HFFc6 (cell line): ENCODE measurements around the gene ABHD13. TPM values are rescaled to one million over a fixed set of nuclear protein-coding genes. Genes with fewer than 3 reads are reported as not detected.

Experiments used
- DNase-seq: peaks from one replicate; pipeline ENCODE4 v3.0.0-alpha.2; 2018
- H3K27ac Mint-ChIP-seq: 2 replicates; pipeline ENCODE4 v1.8.0; 2020; ENCODE audit warnings: mild to moderate bottlenecking, mixed read lengths
- H3K27me3 Mint-ChIP-seq: 2 replicates; pipeline ENCODE4 v1.8.0; 2021; ENCODE audit warnings: mild to moderate bottlenecking, moderate library complexity, mixed read lengths; ENCODE audit not compliant: insufficient read depth
- H3K36me3 Mint-ChIP-seq: 2 replicates; pipeline ENCODE4 v1.8.0; 2021; ENCODE audit warnings: low read depth, mixed read lengths
- H3K4me1 Mint-ChIP-seq: 2 replicates; pipeline ENCODE4 v1.8.0; 2020; ENCODE audit warnings: low read depth, mixed read lengths
- H3K4me3 Mint-ChIP-seq: 2 replicates; pipeline ENCODE4 v1.8.0; 2020; ENCODE audit warnings: mild to moderate bottlenecking, moderate library complexity, mixed read lengths
- H3K9me3 Mint-ChIP-seq: 2 replicates; pipeline ENCODE4 v1.8.0; 2020; ENCODE audit warnings: mild to moderate bottlenecking, mixed read lengths
- long read RNA-seq: library from polyadenylated mRNA; unstranded; transcript quantifications from one replicate; pipeline ENCODE4 v2.0.0, GENCODE V29; 2019
- total RNA-seq, 6 experiments: library from RNA; stranded (reverse); fragmentation: NEBNext Ultra II Directional; extraction: Animal tissue kit (Norgen Biotek cat#: 25700); gene quantifications; 2 replicates in 1 of 6; 3 replicates in 5 of 6; pipeline ENCODE4 v1.2.3, GENCODE V29; 2021
- TF ChIP-seq, protein P1 (sequence below): fragments of 200-600 bp; sonication (generic); IDR thresholded peaks from 2 replicates; pipeline ENCODE4 v1.5.0; 2021; ENCODE audit warnings: antibody characterized with exemption, mild to moderate bottlenecking

The ABHD13 gene
- total RNA-seq = 1 to 10 TPM; 5.0 to 6.6 (median 6.3) TPM
- long read RNA-seq, full-length matches to known transcripts = 6 of 9 reads
- long read RNA-seq, partial matches to known transcripts = 0 of 9 reads
- long read RNA-seq, other reads (novel, unspliced or antisense) = 3 of 9 reads

GRCh38 chr13:108218044-108218974, at the start of gene ABHD13:
TSS of gene ABHD13 (plus strand) at chr13:108218392. CDS start at chr13:108229219, 10,827 bp downstream.
- H3K36me3 Mint-ChIP-seq = no peaks in the 10 kb centered on the region
- peak; percentile 85 for DNase-seq
- H3K27me3 Mint-ChIP-seq = no peaks in the 10 kb centered on the region
- peak within 1 kb of the TSS; percentile 92 for H3K4me3 Mint-ChIP-seq
- TF ChIP-seq, protein P1, sequence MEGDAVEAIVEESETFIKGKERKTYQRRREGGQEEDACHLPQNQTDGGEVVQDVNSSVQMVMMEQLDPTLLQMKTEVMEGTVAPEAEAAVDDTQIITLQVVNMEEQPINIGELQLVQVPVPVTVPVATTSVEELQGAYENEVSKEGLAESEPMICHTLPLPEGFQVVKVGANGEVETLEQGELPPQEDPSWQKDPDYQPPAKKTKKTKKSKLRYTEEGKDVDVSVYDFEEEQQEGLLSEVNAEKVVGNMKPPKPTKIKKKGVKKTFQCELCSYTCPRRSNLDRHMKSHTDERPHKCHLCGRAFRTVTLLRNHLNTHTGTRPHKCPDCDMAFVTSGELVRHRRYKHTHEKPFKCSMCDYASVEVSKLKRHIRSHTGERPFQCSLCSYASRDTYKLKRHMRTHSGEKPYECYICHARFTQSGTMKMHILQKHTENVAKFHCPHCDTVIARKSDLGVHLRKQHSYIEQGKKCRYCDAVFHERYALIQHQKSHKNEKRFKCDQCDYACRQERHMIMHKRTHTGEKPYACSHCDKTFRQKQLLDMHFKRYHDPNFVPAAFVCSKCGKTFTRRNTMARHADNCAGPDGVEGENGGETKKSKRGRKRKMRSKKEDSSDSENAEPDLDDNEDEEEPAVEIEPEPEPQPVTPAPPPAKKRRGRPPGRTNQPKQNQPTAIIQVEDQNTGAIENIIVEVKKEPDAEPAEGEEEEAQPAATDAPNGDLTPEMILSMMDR = no peak
- H3K9me3 Mint-ChIP-seq = no peaks in the 10 kb centered on the region
- H3K4me1 Mint-ChIP-seq = peaks cover 46% of the 10 kb centered on the region
- H3K27ac Mint-ChIP-seq = peak within 1 kb of the TSS; percentile 95

- Mint-ChIP-seq H3K36me3 (no peaks in the 10 kb centered on the region), H3K27me3 (no peaks in the 10 kb centered on the region; the same call in 1 of the 2 replicates), H3K4me3 (no peak overlapping the region), H3K4me1 (no peaks in the 10 kb centered on the region), H3K9me3 (peaks cover 15% of the 10 kb centered on the region), H3K27ac (no peak overlapping the region)
- TF ChIP-seq, protein P1 = no peak
- DNase-seq = no peak
Measured at GRCh38 chr13:108168929-108169328, 49.3 kb upstream of the ABHD13 start.

- peaks cover 14% of the 10 kb centered on the region; the same call in 1 of the 2 replicates for H3K9me3 Mint-ChIP-seq
- no peak overlapping the region for H3K4me3 Mint-ChIP-seq
- TF ChIP-seq, protein P1 = peak; percentile 77
- DNase-seq = no peak
- no peaks in the 10 kb centered on the region for H3K36me3 Mint-ChIP-seq
- no peaks in the 10 kb centered on the region for H3K4me1 Mint-ChIP-seq
- no peak overlapping the region for H3K27ac Mint-ChIP-seq
- no peaks in the 10 kb centered on the region for H3K27me3 Mint-ChIP-seq
Measured at GRCh38 chr13:108176685-108177274, 41.4 kb upstream of the ABHD13 start.

DNA sequence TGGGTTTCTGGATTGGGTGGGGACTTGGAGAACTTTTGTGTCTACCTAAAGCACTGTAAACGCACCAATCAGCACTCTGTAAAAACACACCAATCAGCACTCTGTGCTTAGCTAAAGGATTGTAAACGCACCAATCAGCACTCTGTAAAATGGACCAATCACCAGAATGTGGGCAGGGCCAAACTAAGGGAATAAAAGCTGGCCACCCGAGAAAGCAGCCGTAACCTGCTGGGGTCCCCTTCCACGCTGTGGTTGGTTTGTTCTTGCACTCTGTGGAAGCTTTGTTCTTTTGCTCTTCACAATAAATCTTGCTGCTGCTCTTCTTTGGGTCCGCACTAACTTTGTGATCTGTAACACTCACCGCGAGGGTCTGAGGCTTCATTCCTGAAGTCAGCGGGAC, 40.1 kb upstream of the ABHD13 start:
- no peak for DNase-seq
- Mint-ChIP-seq H3K9me3 (0 out of 2 replicates have a peak, but pooled peaks cover 3% of the 10 kb centered on the region), H3K4me3 (no peak overlapping the region), H3K27me3 (no peaks in the 10 kb centered on the region), H3K27ac (no peak overlapping the region), H3K36me3 (no peaks in the 10 kb centered on the region), H3K4me1 (no peaks in the 10 kb centered on the region)
- TF ChIP-seq, protein P1 = no peak

DNA sequence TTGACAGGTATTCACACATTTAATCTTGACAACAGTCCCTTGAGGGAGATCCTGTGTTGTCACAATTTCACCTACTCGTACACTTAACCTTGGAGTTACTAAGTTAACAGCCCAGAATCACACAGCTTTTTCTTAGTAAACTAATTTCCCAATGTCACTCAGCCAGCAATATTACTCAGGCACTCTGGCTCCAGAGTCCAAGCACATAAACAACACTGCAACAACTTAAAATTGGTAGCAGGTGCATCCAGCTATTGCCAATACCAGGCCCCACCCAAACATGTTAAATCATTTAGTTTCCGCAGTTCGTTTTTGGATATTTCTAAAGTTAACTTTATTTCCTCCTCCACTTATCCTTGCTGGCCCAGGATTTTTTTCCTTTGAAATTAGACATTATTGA, 35.5 kb upstream of the ABHD13 start:
- Mint-ChIP-seq H3K4me1 (no peaks in the 10 kb centered on the region), H3K9me3 (0 out of 2 replicates have a peak, but pooled peaks cover 3% of the 10 kb centered on the region), H3K27me3 (peaks cover 1% of the 10 kb centered on the region; the same call in 1 of the 2 replicates), H3K27ac (no peak overlapping the region), H3K36me3 (no peaks in the 10 kb centered on the region), H3K4me3 (no peak overlapping the region)
- TF ChIP-seq, protein P1 = no peak
- no peak for DNase-seq
